GM12873 (cell line): ENCODE results near the gene SEMA4A.
A peak's percentile ranks its signal among the peaks of the same experiment; 100 is the strongest.

Experiments
- TF ChIP-seq, protein P1 (sequence below): IDR thresholded peaks from 2 replicates; pipeline ENCODE4 v1.5.1; 2012; ENCODE audit warnings: low read depth, mild to moderate bottlenecking, moderate library complexity, low read length, control low read depth; ENCODE audit not compliant: insufficient read depth; ENCODE audit errors: missing control alignments

SEMA4A gene

GRCh38 chr1:156136970-156137483 lies 16.4 kb upstream of the SEMA4A start:
- TF ChIP-seq, protein P1, sequence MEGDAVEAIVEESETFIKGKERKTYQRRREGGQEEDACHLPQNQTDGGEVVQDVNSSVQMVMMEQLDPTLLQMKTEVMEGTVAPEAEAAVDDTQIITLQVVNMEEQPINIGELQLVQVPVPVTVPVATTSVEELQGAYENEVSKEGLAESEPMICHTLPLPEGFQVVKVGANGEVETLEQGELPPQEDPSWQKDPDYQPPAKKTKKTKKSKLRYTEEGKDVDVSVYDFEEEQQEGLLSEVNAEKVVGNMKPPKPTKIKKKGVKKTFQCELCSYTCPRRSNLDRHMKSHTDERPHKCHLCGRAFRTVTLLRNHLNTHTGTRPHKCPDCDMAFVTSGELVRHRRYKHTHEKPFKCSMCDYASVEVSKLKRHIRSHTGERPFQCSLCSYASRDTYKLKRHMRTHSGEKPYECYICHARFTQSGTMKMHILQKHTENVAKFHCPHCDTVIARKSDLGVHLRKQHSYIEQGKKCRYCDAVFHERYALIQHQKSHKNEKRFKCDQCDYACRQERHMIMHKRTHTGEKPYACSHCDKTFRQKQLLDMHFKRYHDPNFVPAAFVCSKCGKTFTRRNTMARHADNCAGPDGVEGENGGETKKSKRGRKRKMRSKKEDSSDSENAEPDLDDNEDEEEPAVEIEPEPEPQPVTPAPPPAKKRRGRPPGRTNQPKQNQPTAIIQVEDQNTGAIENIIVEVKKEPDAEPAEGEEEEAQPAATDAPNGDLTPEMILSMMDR: no peak

DNA sequence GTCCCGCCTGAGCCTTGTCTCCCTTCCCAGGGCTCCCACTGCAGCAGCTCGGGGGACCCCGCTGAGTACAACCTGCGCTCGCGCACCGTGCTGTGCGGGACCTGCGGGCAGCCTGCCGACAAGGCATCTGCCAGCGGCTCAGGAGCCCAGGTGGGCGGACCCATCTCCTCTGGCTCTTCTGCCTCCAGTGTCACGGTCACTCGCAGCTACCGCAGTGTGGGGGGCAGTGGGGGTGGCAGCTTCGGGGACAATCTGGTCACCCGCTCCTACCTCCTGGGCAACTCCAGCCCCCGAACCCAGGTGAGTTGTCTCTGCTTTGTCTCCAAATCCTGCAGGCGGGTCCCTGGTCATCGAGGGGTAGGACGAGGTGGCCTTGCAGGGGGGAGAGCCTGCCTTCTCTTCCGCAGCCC lies 14.9 kb upstream of the SEMA4A start:
- TF ChIP-seq, protein P1: no peak

GRCh38 chr1:156140879-156141707 lies 12.3 kb upstream of the SEMA4A start:
- TF ChIP-seq, protein P1: peak; percentile 87

GRCh38 chr1:156143765-156144489 lies 9.5 kb upstream of the SEMA4A start:
- TF ChIP-seq, protein P1: no peak

DNA sequence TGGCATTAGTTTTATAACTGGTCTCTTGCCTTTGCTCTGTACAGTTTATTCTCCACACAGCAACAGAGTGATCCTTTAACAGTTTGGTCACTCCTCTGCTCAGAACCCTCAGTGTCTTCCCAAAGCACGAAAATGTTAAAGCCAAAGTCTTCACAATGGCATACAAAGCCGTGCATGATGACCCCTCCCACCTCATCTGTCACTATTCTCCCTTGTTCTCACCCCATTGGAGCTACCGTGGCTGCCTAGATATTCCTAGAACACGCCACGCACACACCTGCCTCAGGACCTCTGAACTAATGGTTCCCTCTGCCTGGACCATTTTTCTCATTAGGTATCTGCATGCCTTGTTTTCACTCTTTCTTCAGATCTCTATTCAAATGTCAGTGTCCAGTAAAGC lies 8.6 kb upstream of the SEMA4A start:
- TF ChIP-seq, protein P1: no peak

DNA sequence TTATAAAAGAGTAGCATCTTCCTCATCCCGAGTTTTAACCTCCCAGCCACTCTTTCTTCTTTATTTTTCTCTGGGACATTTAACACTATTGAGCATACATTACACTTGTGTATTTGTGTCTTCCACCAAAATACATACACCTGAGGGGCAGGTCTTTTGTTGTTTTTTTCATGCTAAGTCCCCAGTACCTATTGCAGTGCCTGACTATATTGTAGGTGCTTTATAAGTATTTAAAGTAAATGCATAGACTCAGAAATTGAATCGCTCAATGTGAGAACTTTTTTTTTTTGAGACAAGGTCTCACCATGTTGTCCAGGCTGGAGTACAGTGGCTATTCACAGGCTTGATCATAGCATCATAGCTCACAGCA lies 7.8 kb upstream of the SEMA4A start:
- TF ChIP-seq, protein P1: no peak

- TF ChIP-seq, protein P1: peak; percentile 79
These were observed 7.2 kb upstream of the SEMA4A start for GRCh38 chr1:156146020-156146768.
